Left ventricle myocardium superior (tissue), 1 donor: Measurements from ENCODE around the gene KRTAP9-1. TPM values are rescaled to one million over a fixed set of nuclear protein-coding genes. Genes with fewer than 3 reads are reported as not detected.
"Not testable (repeated sequence)": the region's sequence is repeated elsewhere in the genome, so short reads cannot be mapped to it uniquely, and the experiment has no call there.

ENCODE experiments used
- ATAC-seq: fragments of 200-7000 bp; cut with Tn5 transposase; one replicate; pipeline ENCODE4 v1.9.1; 2020; ENCODE audit warnings: mild to moderate bottlenecking, moderate library complexity
- DNase-seq: peaks from one replicate; pipeline ENCODE4 v3.0.0-alpha.2; 2020
- intact Hi-C: fragments of 100-400 bp; cut with micrococcal nuclease; formaldehyde crosslinking; loops from one replicate; pipeline ENCODE4 v1.11.0; 2022
- long read RNA-seq: library from polyadenylated mRNA; unstranded; transcript quantifications from one replicate; pipeline ENCODE4 v2.0.0, GENCODE V29; 2021
- total RNA-seq: library from RNA; stranded (reverse); fragmentation: NEBNext Ultra II Directional; extraction: Animal tissue kit (Norgen Biotek cat#: 25700); gene quantifications from one replicate; pipeline ENCODE4 v1.2.1, GENCODE V29; 2021
- donor health status: DM: no; HTN: yes; CAD: no; lungs with severe emphysema.

Gene KRTAP9-1, protein sequence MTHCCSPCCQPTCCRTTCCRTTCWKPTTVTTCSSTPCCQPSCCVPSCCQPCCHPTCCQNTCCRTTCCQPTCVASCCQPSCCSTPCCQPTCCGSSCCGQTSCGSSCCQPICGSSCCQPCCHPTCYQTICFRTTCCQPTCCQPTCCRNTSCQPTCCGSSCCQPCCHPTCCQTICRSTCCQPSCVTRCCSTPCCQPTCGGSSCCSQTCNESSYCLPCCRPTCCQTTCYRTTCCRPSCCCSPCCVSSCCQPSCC
- not detected for total RNA-seq
- long read RNA-seq = 0 reads

DNA sequence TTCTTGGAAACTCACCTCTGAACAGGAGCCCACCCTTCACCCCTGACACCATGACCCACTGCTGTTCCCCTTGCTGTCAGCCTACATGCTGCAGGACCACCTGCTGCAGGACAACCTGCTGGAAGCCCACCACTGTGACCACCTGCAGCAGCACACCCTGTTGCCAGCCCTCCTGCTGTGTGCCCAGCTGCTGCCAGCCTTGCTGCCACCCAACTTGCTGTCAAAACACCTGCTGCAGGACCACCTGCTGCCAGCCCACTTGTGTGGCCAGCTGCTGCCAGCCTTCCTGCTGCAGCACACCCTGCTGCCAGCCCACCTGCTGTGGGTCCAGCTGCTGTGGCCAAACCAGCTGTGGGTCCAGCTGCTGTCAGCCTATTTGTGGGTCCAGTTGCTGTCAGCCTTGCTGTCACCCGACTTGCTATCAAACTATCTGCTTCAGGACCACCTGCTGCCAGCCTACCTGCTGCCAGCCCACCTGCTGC, at the start of gene KRTAP9-1:
KRTAP9-1 (plus strand) TSS at position 51 of the 482 bp plus-strand sequence; CDS start at position 51, 0 bp downstream.
- ATAC-seq, intact Hi-C loops, DNase-seq: not testable (repeated sequence)

DNA sequence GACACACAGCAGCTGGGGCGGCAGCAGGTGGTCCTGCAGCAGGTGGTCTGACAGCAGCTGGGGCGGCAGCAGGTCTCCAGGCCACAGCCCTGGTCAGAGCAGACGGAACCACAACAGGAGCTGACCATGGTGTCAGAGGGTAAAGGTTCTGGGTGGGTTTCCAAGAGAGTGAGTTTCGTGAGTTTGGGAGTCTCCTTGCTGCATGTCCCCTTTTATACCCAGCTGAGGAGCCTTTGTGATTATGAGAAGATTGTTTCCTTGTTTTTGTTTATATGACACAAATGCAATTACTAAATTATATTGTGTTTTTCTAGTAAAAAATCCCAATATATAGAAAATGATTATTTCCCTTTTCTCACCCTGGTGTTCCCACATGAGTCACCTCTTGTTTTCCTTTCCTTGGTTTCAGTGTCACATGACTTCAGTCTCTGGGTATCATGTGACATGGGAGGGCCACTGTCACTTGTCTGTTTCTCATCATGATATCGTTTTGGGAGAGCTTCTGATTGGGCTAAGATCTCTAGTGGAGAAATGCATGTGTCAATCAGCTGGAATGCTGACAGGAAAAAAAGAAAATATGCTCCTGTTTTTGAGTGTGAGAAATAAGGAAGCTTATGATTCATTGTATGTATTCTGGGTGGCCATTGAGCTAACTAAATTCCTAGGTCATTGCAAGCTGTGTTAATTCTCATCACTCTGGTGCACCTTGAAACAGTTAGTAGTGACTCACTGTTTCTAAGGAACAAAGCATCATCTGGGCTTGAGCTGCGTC, 49.1 kb upstream of the KRTAP9-1 start, which contains the start of gene KRTAP4-6:
KRTAP4-6 (minus strand) TSS at position 185 of the 772 bp plus-strand sequence; CDS start at position 128, 57 bp downstream.
- intact Hi-C loops = no loop called here
- ATAC-seq = no peak
- DNase-seq = no peak

DNA sequence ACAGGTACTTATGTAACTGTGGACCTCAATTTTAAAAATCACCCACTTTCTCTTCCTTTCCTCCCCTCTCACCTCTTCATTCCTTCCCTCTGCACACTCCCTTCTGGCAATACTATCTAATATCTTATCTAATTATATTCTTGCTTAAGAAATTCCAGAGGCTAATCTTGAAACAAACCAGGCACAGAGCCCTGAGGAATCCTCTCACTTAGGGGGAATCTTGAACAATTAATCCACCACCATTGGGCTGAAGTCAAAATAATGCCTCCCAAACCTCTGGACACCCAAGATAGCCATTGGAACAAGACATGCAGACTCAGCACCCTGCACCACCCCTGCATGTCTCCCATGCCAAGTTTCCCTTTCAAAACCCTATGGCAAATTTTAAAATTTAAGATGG, 48.3 kb upstream of the KRTAP9-1 start:
- DNase-seq = no peak
- ATAC-seq = no peak
- intact Hi-C loops = no loop called here

DNA sequence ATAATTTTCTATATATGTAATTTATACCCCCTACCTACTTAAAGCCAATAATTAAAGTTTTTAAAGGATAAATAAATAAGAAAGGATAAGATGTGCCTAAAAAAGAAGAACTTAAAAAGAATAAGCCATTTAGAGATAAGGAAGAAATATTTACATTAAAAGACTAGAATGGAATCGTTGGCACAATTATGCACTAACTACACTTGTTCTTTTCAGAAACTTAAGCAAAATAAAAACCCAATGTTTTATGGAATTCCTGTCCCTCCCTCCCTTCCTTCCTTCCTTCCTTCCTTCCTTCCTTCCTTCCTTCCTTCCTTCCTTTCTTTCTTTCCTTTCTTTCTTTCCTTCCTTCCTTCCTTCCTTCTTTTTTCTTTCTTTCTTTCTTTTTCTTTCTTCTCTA, 44.8 kb upstream of the KRTAP9-1 start:
- intact Hi-C loops = no loop called here
- DNase-seq (no peak), ATAC-seq (no peak)

DNA sequence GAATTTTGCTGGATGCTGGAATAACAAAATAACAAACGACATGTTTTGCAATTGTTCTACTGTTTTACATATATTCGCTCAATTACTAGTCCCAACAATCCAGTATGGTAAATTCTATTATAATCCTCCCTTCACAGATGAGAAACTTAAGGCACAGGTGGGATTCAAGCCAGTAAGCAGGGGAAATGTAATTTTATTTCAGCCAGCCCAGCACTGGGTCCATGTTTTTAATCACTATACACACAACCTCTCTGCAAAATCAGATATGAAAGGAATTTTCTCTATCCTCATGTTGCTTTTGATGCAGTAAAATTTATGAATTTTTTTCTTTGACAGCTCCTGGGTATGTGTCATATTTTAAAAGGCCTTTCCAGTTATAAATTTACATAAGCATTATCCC, 44.4 kb upstream of the KRTAP9-1 start:
- no peak for DNase-seq
- intact Hi-C loops = no loop called here
- no peak for ATAC-seq

DNA sequence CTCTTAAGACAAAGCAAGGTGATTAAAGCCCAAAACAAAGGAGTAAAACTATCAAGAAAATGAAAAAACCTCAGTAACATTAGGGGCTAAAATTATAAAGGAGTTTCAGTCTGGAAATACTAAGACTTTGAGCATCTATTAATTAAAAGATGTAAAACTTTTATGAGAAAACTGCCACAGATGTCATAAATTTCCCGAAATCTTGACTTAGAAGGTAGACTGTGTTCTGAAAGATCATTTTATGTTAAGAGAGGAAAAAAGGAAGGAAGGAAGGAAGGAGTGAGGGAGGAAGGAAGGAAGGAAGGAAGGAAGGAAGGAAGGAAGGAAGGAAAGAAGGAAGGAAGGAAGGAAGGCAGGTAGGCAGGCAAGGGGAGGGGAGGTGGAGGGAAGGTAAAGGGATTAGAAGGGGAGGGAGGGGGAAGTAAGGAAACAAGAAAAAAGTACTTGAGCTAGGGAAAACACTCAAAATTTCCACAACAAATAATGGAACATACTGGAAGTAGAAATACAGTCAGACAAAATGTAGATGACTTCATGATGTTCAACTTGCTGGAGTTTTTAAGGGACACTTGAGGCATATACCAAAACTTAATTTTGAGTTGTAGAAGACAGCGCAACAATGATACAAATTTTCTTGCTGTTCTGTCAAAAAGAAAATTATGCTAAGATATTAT, 42.0 kb upstream of the KRTAP9-1 start:
- ATAC-seq (no peak), DNase-seq (no peak)
- intact Hi-C loops = no loop called here

DNA sequence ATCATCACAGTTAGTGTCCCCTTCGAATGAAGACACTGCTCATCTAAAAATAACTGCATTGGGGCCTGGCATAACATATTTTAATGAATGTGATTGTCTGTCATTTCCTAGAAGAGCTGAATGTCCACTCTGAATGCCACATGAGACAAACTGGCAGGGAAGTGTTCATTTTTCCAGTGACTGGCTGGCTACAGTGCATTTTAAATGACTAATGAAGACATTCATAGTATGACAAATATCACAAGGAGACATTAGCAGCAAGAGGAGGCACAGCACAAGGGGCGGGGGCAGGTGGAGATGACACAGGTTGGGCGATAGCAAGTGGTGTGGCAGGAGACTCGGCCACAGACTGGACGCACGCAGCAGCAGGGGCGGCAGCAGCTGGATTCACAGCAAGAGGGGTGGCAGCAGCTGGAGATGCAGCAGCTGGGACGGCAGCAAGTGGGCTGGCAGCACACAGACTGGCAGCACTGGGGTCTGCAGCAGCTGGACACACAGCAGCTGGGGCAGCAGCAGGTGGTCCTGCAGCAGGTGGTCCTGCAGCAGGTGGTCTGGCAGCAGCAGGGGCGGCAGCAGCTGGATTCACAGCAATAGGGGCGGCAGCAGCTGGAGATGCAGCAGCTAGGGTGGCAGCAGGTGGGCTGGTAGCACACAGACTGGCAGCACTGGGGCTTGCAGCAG, 40.6 kb upstream of the KRTAP9-1 start:
- intact Hi-C loops, ATAC-seq, DNase-seq: not testable (repeated sequence)

DNA sequence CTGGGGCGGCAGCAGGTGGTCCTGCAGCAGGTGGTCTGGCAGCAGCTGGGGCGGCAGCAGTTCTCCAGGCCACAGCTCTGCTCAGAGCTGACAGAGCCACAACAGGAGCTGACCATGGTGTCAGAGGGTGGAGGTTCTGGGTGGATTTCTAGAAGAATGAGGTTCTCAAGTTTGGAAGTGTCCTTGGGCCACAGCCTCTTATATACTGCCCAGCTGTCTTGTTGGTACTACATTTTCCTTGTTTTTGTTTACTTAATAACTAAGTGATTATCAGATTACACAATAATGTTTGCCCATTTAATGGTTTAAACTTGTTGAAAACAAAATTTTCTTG, 40.1 kb upstream of the KRTAP9-1 start, which contains the start of gene KRTAP4-5:
KRTAP4-5 (minus strand) TSS at position 174 of the 334 bp plus-strand sequence; CDS start at position 116, 58 bp downstream.
- DNase-seq = no peak
- ATAC-seq = no peak
- intact Hi-C loops = no loop called here

DNA sequence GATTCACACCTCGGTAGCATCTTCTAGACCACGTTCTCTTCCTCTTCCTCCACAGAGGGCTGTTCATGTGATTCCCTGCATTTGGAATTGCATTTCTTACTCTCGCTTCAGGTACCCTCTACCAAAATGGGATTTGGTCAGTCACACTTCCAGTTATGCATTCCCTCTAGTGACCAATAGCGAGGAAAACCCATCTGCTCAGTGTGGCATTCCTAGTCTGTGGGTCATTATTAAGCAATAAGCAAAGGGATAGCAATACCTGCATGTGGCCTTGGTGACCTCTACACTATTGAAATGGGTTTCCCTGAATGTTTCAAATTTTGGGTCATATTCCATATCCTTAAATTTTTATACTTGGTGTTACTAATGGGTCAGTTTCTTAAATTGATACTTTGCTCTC, 39.7 kb upstream of the KRTAP9-1 start:
- DNase-seq = no peak

DNA sequence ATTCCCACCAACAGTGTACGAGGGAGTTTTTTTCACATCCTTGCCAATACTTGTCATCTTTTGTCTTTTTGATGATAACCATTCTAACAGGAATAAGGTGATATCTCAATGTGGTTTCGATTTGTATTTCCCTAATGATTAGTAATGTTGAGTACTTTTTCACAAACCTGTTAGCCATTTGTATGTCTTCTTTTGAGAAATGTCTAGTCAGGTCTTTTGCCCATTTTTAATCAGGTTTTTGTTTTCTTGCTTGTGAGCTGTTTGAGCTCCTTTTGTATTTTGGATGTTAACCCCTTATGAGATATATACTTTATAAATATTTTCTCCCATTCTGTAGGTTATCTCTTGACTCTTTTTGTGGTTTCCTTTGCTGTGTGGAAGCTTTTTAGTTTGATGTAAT, 38.2 kb upstream of the KRTAP9-1 start:
- ATAC-seq = no peak
- intact Hi-C loops = no loop called here
- no peak for DNase-seq

More for the DNA sequence above, 39.7 kb upstream of the KRTAP9-1 start:
- intact Hi-C loops = no loop called here
- ATAC-seq = no peak

DNA sequence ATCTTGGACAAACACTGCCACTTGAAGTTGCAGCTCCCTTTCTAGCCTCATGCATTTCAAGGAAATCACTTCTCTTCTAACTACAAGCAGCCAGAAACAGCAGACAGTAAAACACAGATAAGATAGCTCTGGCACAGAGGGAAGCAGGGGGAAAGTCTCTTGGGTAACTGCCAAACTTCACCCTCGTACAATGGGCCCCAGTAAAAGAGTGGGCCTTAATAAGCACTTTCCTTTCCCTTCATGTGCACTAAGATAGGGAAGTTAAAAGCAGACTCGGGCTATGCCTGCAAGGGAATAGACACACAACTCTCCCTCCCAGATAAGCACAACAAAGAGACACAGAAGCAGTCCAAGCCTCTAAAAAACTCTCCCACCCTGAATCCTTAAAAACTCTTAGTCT, 35.8 kb upstream of the KRTAP9-1 start:
- ATAC-seq (no peak), DNase-seq (no peak)
- intact Hi-C loops = no loop called here

DNA sequence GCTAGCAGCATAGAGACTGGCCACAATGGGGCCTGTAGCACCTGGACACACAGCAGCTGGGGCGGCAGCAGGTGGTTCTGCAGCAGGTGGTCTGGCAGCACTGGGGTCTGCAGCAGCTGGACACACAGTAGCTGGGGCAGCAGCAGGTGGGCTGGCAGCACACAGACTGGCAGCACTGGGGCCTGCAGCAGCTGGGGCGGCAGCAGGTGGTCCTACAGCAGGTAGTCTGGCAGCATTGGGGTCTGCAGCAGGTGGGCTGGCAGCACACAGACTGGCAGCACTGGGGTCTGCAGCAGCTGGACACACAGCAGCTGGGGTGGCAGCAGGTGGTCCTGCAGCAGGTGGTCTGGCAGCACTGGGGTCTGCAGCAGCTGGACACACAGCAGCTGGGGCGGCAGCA, 29.5 kb upstream of the KRTAP9-1 start:
- intact Hi-C loops, ATAC-seq, DNase-seq: not testable (repeated sequence)

DNA sequence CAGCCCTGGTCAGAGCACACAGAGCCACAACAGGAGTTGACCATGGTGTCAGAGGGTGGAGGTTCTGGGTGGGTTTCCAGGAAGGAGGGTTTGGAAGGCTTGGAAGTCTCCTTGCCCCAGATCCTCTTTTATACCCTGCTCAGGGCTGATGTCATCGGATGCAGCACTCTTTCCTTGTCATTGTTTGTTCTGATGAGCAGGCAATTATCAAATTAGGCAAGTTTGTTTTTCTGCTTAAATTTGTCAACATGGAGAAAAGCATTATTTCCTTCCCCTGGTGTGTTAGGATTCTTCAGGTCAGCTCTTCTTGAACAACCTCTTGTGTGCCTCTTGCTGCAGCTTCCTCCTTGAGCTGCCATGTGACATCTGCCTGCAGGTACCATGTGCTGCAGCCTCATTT, 29.0 kb upstream of the KRTAP9-1 start, which contains the start of gene KRTAP4-4:
KRTAP4-4 (minus strand) TSS at position 101 of the 400 bp plus-strand sequence; CDS start at position 44, 57 bp downstream.
- DNase-seq = no peak
- no peak for ATAC-seq
- intact Hi-C loops = no loop called here

DNA sequence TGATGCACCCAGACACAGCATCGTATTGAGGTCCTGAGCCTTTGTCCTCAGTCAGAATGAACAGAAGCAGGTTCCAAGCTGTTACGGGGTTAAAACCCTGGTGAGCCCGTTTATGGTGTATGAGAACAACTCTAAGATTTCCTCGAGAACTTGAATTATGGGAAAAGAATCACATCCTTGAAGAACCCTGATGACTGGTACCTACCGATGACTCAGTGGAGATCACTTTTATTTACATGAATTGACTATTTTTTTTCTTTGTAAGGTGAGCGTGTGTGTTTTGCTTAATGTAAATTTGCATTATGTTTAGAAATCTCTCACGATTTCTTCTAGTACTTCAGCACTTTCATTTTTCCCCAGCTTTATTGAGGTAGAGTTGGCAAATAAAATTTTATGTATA, 25.9 kb upstream of the KRTAP9-1 start:
- DNase-seq = no peak
- ATAC-seq = no peak
- intact Hi-C loops = no loop called here

DNA sequence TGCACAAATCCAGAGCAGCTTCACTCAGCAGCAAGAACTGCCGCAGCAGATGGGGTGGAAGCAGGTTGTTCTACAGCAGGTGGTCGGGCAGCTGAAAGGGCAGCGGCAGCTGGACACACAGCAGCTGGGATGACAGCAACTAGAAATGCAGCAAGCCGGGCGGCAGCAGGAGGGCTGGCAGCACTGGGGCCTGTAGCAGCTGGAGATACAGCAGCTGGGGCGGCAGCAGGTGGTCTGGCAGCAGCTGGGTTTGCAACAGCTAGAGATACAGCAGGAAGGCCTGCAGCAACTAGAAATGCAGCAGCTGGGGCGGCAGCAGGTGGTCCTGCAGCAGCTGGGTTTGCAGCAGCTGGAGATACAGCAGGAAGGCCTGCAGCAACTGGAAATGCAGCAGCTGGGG, 22.1 kb upstream of the KRTAP9-1 start:
- ATAC-seq (no peak), DNase-seq (no peak)
- intact Hi-C loops = no loop called here

DNA sequence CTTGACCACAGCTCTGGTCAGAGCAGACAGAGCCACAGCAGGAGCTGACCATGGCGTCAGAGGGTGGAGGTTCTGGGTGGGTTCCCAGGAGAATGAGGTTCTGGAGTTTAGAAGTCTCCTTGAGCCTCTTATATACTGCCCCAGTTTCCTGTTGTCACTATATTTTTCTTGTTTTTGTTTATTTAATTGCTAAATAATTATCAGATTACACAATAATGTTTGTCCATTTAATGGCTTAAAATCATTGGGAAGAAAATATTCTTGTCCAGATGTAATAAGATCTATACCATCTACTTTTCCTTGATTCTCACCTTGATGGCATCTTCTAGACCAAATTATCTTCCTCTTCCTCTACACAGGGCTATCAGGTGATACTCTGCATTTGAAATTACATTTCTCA, 21.6 kb upstream of the KRTAP9-1 start, which contains the start of gene KRTAP4-3:
KRTAP4-3 (minus strand) TSS at position 101 of the 400 bp plus-strand sequence; CDS start at position 52, 49 bp downstream.
- ATAC-seq (no peak), DNase-seq (no peak)
- intact Hi-C loops = no loop called here

DNA sequence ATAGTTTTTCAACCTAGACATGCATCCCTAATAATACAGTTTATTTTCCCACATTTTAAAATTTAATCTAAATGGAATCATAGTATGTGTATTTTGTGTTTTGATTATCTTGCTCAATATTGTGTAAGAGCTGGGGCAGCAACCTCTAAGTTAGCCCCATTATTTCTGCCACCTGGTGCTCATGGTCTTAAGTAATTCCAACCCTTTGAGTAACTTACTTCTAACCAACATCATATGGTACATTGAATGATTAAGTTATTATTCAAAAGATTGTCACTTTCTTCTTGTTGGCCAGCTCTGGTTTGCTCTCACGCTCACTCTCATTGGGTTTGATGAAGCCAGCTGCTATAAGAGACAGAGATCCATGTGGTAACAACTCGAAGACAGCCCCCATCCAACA, 17.8 kb upstream of the KRTAP9-1 start:
- no peak for ATAC-seq
- no peak for DNase-seq
- intact Hi-C loops = no loop called here

DNA sequence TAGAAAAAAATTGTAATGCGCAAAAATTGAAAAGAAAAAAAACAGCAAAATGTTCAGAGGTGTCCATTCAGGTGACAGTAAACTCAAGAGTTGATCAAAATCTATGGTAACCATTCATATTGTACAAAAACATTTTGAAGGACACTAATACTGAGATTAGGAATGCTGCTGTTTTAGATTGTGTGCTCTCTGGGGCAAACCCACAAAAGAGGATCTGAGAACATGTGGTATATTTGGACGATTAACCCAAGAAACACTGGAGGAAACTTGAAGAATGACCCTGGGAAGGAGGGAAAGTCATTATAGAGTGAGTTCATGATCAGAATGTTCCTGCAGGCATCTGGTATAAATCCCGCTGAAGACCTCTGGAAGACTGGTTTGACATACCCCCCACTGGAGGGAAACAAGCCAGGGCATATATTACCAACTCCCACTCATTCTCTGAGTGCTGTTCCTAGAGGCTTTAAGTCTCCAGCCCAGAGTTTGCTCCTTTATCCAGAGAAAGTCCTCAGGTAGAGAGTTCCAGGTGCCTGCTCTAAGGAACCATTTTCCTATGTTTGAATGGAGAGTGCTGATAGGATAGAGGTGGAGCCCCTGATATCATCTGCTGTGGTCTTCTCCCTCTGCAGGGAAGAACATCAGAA, 12.8 kb upstream of the KRTAP9-1 start:
- DNase-seq (no peak), ATAC-seq (no peak)
- intact Hi-C loops = no loop called here
